Activated naive CD4-positive, alpha-beta T cell treated with anti-CD3 and anti-CD28 coated beads, Interleukin-2, amount 50 U/mL, for 24 hours (primary cell): ENCODE data around the gene ANKRD13D.
A peak's percentile ranks its signal among the peaks of the same experiment; 100 is the strongest.

ENCODE experiments used
- H3K27ac Mint-ChIP-seq: one replicate; pipeline ENCODE4 v1.8.0; 2021; ENCODE audit warnings: mild to moderate bottlenecking, mixed read lengths
- H3K27me3 Mint-ChIP-seq: one replicate; pipeline ENCODE4 v1.8.0; 2021; ENCODE audit warnings: mixed read lengths
- H3K36me3 Mint-ChIP-seq: one replicate; pipeline ENCODE4 v1.8.0; 2021; ENCODE audit warnings: mixed read lengths
- H3K4me1 Mint-ChIP-seq: one replicate; pipeline ENCODE4 v1.8.0; 2021; ENCODE audit warnings: mixed read lengths
- H3K4me3 Mint-ChIP-seq: one replicate; pipeline ENCODE4 v1.8.0; 2021; ENCODE audit warnings: mild to moderate bottlenecking, mixed read lengths
- H3K9me3 Mint-ChIP-seq: one replicate; pipeline ENCODE4 v1.8.0; 2021; ENCODE audit warnings: mixed read lengths

The ANKRD13D gene

DNA sequence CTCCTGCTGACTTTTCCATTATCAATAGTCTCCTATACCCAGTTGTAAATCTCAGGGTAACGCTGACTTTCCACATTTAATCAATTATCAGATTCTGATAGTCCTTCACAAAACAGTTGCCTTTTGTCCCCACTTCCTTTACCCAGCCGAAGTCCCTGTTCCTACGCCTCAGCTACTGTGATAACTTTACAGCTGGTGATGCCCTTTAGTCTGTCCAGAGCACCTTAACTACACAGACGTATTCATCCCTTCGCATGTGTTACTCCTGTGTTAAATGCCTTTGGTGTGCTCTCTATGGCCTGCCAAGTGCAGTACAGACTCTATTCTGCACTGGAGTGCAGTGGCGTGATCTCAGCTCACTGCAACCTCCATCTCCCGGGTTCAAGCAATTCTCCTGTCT lies 34.4 kb downstream of the ANKRD13D start:
- no peak overlapping the region for H3K27ac Mint-ChIP-seq
- no peak overlapping the region for H3K4me3 Mint-ChIP-seq
- peaks cover 6% of the 10 kb centered on the region for H3K4me1 Mint-ChIP-seq
- no peaks in the 10 kb centered on the region for H3K27me3 Mint-ChIP-seq
- H3K36me3 Mint-ChIP-seq, result peaks cover 2% of the 10 kb centered on the region
- no peaks in the 10 kb centered on the region for H3K9me3 Mint-ChIP-seq

DNA sequence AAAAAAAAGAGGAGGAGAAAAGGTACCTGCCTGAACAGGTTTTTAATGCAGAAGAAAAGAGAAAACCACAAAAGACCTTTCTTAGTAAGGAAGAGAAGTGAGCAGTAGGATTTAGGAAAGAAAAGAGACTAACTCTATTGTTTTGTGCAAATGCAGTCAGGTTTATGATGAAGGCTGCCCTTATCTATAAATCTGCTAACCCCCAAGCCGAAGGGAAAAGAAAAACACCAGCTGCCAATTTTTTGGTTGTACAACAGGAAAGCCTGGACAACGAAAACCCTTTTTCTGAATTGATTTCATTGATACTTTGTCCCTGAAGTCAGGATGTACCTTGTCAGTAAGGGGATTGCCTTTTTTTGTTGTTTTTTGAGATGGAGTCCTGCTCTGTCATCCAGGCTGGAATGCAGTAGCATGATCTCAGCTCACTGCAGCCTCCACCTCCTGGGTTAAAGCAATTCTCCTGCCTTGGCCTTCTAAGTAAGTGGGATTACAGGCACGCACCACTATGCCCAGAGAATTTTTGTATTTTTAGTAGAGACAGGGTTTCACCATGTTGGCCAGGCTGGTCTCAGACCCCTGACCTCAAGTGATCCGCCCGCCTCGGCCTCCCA lies 43.1 kb downstream of the ANKRD13D start:
- Mint-ChIP-seq H3K9me3 (no peaks in the 10 kb centered on the region), H3K4me1 (no peaks in the 10 kb centered on the region), H3K27me3 (no peaks in the 10 kb centered on the region), H3K4me3 (no peak overlapping the region), H3K27ac (no peak overlapping the region), H3K36me3 (no peaks in the 10 kb centered on the region)

DNA sequence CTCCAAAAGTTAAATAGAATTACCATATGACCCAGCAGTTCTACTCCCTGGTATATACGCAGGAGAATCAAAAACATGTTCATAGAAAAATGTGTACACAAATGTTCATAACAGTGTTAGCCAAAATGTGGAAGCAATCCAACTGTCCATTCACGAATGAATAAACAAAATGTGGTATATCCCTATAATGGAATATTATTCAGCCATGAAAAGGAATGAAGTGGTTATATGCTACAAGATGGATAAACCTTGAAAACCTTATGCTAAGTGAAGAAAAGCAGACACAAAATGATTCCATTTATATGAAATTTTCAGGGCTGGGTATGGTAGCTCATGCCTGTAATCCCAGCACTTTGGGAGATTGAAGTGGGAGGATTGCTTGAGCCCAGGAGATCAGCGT lies 48.2 kb downstream of the ANKRD13D start:
- H3K27ac Mint-ChIP-seq, result no peak overlapping the region
- H3K36me3 Mint-ChIP-seq, result no peaks in the 10 kb centered on the region
- H3K27me3 Mint-ChIP-seq, result no peaks in the 10 kb centered on the region
- no peaks in the 10 kb centered on the region for H3K4me1 Mint-ChIP-seq
- no peaks in the 10 kb centered on the region for H3K9me3 Mint-ChIP-seq
- no peak overlapping the region for H3K4me3 Mint-ChIP-seq

DNA sequence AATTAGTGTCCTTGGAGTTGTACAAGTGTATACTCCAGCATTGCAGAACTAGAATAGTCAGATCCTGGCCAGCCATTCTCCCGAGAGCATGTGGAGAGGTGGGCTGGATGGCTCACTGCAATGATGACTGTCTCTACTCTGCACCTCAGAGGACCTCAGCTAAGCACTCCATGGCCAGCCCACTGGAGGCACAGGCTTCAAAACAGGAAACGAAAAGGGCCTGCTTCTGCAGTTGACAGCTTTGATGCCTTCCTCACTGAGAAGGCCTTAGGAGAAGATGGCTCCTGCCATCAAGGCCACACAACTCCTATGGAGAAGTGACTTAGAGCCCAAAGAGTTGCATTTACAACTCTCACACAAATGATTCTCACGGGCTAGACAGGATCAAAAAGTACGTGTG lies 55.2 kb downstream of the ANKRD13D start:
- peaks cover 42% of the 10 kb centered on the region for H3K4me1 Mint-ChIP-seq
- H3K9me3 Mint-ChIP-seq, result no peaks in the 10 kb centered on the region
- H3K36me3 Mint-ChIP-seq, result no peaks in the 10 kb centered on the region
- H3K27ac Mint-ChIP-seq, result peak overlapping the region; percentile 84
- H3K4me3 Mint-ChIP-seq, result peak overlapping the region; percentile 30
- no peaks in the 10 kb centered on the region for H3K27me3 Mint-ChIP-seq

DNA sequence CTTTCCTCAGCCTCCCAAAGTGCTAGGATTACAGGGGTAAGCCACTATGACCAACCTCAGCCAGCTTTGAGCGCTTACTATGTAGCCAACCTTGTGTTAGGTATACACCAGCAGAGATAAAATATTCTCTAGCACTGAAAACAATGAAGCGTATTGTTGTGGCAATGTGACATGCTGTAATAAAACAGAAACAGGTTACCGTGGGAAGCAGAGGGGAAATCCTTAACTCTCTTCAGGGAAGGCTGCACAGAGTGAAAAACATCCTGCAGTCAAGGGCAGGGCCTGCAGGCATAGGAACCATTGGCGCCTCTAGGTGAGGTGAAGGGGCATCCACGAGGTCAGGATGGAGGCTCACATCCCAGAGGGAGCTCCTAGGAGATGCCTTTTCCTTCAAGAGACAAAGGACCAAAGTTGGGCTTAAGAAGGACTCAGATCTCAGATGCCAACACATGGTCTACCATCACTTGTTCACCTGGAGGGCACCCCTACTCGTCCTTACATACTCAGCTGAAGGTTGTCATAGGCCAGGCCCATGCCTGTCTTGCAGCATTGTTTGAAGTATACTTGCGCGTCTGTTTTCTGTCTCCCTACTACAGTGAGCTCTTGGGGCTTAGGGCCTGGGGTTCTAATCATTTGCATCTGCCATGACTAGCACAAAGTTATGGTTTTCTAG lies 56.3 kb downstream of the ANKRD13D start:
- no peaks in the 10 kb centered on the region for H3K27me3 Mint-ChIP-seq
- peak overlapping the region; percentile 30 for H3K4me3 Mint-ChIP-seq
- H3K4me1 Mint-ChIP-seq, result peaks cover 52% of the 10 kb centered on the region
- H3K36me3 Mint-ChIP-seq, result no peaks in the 10 kb centered on the region
- peak overlapping the region; percentile 73 for H3K27ac Mint-ChIP-seq
- no peaks in the 10 kb centered on the region for H3K9me3 Mint-ChIP-seq

DNA sequence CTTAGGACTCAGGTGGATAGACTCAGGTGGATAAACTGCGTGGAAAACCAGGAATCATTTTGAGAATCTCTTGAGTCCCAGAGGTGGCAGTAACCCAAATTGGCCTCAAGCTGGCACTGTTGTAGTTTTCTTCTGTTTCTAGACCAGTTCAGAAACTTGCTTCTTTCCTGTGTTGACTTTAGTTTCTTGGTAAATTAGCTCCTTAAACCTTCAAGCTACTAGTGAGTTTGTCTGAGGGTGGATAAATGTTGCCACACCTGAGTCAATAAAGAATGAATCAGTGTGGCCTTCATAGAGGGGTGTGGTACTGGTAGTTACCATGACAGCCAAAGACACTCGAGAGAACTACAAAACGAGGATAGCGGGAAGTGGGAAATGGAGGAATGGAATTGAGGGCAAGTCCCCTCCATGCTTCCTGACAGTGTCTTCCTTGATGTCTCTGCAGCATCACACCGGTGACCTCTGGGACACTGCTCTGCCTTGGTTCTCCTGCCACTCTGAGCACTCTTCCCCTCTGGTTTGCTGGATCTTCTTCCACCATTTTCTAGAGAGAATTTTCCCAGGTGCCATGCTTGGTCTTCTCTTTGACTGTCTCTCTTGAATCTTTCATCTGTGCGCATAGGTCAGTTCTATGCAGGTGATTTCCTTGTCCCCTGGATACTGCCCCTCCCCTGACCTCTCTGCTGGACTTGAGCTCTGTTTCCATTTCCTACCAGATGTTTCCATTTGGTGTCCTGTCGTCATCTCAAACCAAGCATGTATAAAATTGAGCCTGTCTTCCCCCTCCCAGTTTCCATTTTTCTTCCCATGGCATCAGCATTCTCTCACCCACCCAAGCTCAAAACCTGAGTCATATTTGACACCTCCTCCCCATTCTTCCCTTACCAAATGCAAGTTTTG lies 57.1 kb downstream of the ANKRD13D start:
- Mint-ChIP-seq H3K4me1 (peaks cover 56% of the 10 kb centered on the region), H3K36me3 (no peaks in the 10 kb centered on the region), H3K9me3 (no peaks in the 10 kb centered on the region), H3K27me3 (no peaks in the 10 kb centered on the region), H3K4me3 (peak overlapping the region; percentile 30), H3K27ac (peak overlapping the region; percentile 73)

DNA sequence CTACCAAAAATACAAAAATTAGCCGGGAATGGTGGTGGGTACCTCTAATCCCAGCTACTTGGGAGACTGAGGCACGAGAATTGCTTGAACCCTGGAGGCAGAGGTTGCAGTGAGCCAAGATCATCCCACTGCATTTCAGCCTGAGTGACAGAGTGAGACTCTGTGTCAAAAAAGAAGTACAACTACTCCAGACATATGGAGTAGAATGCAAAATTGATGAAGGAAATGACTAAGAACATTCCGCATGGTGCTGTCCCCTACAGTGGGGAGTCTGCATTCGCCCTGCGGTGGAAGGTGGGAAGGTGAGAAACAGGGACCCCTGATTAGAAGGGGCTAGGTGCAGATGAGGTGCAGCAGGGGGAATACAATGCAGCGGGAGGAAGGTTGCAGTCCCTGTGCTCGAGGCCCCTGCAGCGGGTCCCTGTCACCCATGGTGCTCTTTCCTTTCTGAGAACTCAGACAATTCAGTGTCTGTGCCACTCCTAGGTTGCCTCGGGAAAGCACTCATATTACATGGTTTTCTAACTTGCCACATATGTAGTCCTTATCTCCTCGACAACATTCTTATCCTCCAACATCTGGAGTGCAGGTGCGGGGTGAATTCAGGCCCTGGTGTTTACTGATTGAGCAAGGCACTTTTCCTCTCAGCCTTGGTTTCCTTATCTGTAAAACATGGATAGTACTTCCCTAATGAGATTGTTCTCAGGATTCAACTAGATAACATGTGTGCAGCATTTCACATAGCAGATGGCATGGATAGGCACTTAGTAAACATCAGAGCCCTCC lies 59.1 kb downstream of the ANKRD13D start:
- Mint-ChIP-seq H3K4me3 (no peak overlapping the region), H3K4me1 (peaks cover 68% of the 10 kb centered on the region), H3K36me3 (no peaks in the 10 kb centered on the region), H3K27me3 (no peaks in the 10 kb centered on the region), H3K27ac (peak overlapping the region; percentile 5), H3K9me3 (no peaks in the 10 kb centered on the region)

DNA sequence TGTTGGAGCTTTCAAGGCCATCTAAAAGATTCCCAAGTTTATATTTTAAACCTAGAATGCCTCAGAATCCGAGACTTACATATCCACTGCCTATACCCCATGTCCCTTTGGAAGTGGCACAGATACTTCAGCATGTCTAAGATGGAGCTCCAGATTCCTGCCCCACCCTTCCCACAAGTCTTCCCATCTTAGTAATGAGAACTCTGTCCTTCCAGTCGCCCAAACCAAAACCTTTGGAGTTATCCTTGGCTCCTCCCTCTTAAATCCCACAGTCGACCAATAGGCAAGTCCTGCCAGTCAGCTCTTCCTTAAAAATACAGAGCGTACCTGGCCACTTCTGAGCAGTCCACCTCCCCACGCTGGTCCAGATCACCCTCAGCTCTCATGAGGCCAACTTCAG lies 59.9 kb downstream of the ANKRD13D start:
- Mint-ChIP-seq H3K36me3 (no peaks in the 10 kb centered on the region), H3K27ac (peak overlapping the region; percentile 83), H3K9me3 (no peaks in the 10 kb centered on the region), H3K27me3 (no peaks in the 10 kb centered on the region), H3K4me1 (peaks cover 71% of the 10 kb centered on the region), H3K4me3 (no peak overlapping the region)

DNA sequence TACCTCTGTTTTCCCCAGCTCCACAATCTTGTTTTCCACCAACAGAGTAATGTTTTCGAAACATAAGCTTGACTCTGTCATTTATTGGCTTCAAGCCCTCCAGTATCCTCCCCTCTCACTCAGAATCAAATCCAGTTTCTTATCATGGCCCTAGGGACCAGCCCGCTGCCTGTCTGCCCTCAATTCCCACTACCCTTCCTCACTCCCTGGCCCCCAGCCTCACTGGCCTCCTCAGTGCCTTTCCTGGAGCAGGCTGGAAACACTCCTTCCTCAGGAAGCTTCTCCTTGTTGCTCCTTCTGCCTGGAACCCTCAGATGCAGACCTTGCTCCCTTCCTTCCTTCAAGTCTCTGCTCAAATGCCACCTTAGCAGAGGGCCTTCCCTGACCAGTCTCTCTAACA lies 60.4 kb downstream of the ANKRD13D start:
- H3K9me3 Mint-ChIP-seq, result no peaks in the 10 kb centered on the region
- H3K36me3 Mint-ChIP-seq, result no peaks in the 10 kb centered on the region
- H3K27ac Mint-ChIP-seq, result peak overlapping the region; percentile 83
- H3K27me3 Mint-ChIP-seq, result no peaks in the 10 kb centered on the region
- peaks cover 71% of the 10 kb centered on the region for H3K4me1 Mint-ChIP-seq
- no peak overlapping the region for H3K4me3 Mint-ChIP-seq

DNA sequence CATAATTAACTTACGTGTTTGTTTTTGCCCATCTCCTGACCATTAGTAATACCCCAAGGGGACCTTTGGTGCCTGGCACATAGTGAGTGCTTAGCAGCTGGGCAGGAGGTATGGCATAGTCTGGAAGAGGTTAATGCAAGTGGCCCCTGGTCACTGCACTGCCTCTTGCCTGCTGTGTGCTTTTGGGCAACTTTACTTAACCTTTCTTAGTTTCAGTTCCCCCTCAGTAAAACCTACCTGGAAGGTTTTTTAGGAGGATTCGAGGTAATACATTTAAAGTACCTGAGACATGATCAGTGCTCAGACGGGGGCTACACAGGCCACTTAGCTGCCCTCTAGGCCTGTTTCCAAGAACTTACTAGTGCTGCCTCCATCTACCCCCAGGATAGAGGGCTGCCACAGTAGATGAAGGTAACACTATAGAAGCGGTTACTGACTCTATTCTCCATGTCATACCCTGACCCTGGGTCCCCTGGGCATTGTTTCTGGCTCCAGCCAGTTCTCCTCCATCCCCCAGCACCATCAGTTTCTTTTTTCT lies 60.9 kb downstream of the ANKRD13D start:
- H3K27me3 Mint-ChIP-seq, result no peaks in the 10 kb centered on the region
- H3K9me3 Mint-ChIP-seq, result no peaks in the 10 kb centered on the region
- no peaks in the 10 kb centered on the region for H3K36me3 Mint-ChIP-seq
- peaks cover 71% of the 10 kb centered on the region for H3K4me1 Mint-ChIP-seq
- no peak overlapping the region for H3K4me3 Mint-ChIP-seq
- peak overlapping the region; percentile 83 for H3K27ac Mint-ChIP-seq

DNA sequence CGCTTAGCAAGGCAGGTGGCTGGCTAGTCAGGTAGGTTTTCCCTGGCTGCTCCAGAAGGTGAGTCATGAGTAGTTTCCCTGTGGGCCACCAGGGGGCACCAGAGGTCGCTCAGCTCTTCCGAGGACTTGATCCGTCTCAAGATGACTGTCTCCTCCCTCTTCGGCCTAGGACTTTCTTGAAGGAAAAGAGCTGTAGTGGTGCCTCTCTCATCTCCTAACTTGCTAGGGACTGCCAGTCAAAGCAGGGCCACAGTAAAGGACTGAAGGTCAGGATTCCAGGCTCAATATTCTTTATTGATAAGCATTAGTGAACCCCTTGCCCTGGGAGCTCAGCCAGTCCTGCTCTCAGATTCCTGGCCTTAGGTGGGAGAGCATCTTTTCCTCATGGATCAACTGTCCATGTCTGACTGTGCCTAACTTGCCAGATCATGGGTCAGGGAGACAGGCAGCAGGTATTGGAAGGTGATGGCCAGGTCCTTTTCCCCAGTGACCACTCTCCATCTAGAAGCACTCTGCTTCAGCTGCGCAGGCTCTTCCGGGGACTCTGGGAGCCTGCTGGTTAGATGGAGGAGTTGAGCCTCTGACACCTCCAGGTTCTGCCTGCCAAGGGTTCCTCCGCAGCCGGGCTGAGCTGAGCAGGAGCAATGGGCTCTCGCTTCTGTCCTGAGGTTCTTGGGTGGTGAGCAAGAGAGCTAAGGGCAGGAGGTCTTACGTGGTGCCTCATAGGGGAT lies 62.3 kb downstream of the ANKRD13D start:
- Mint-ChIP-seq H3K4me3 (peak overlapping the region; percentile 68), H3K9me3 (no peaks in the 10 kb centered on the region), H3K27me3 (no peaks in the 10 kb centered on the region), H3K36me3 (no peaks in the 10 kb centered on the region), H3K27ac (peak overlapping the region; percentile 88), H3K4me1 (peaks cover 62% of the 10 kb centered on the region)
